Endothelial cell of umbilical vein (primary cell): ENCODE results near the gene PAPPA. TPM values are rescaled to one million over a fixed set of nuclear protein-coding genes. Genes with fewer than 3 reads are reported as not detected.

ENCODE experiments used
- BruUV-seq: library from RNA; stranded (reverse); fragments of 400-500 nt; replicated peaks from 2 replicates; lab custom pipeline; 2021; lab: Mats Ljungman, UMichigan
- CTCF ChIA-PET: fragments of 300-600, 350-600 bp; sonication (Branson Sonifier 250); formaldehyde crosslinking; loops from one replicate; lab custom pipeline; 2021; ENCODE audit warnings: antibody characterized with exemption, inconsistent platforms; lab: Charles Lee
- POLR2A ChIA-PET: fragments of 300-600, 350-600 bp; sonication (Branson Sonifier 250); formaldehyde crosslinking; loops from one replicate; lab custom pipeline; 2021; ENCODE audit warnings: antibody characterized with exemption, inconsistent platforms; lab: Charles Lee
- DNase-seq: peaks from one replicate; pipeline ENCODE4 v3.0.0-alpha.2; 2011; ENCODE audit warnings: low read depth, low spot score
- FAIRE-seq: peaks from 2 replicates; lab custom pipeline; 2011; peaks lifted over from hg19 to GRCh38; lab: Jason Lieb, UNC
- H2AFZ ChIP-seq: 2 replicates; pipeline ENCODE4 v1.6.0; 2012; ENCODE audit warnings: low read depth, low read length, control low read depth, inconsistent platforms
- H3K27ac ChIP-seq: 2 replicates; pipeline ENCODE4 v1.5.1; 2011; ENCODE audit warnings: low read depth, mild to moderate bottlenecking, control low read depth, low read length, moderate library complexity; ENCODE audit not compliant: insufficient read depth
- H3K27me3 ChIP-seq, 2 experiments: 2 replicates each; pipeline versions ENCODE4 v1.6.0 to v1.6.1; 2011; ENCODE audit warnings: low read length in 2 of 2, mixed read lengths in 1 of 2; ENCODE audit not compliant: control insufficient read depth in 2 of 2, insufficient read depth in 2 of 2
- H3K36me3 ChIP-seq, 2 experiments: 2 replicates in 1 of 2; 3 replicates in 1 of 2; pipeline ENCODE4 v1.5.1; 2011; ENCODE audit warnings: low read length in 2 of 2, mild to moderate bottlenecking in 1 of 2, moderate library complexity in 1 of 2; ENCODE audit not compliant: control insufficient read depth in 2 of 2, insufficient read depth in 2 of 2; ENCODE audit errors: extremely low read depth in 1 of 2
- H3K4me1 ChIP-seq: 3 replicates; pipeline ENCODE4 v1.5.1; 2011; ENCODE audit warnings: mild to moderate bottlenecking, low read length; ENCODE audit not compliant: control insufficient read depth, insufficient read depth; ENCODE audit errors: extremely low read depth
- H3K4me2 ChIP-seq: 2 replicates; pipeline ENCODE4 v1.6.1; 2011; ENCODE audit warnings: low read length, control low read depth, mixed read lengths; ENCODE audit not compliant: insufficient read depth
- H3K4me3 ChIP-seq, 3 experiments: fragments of 200-600 bp in 1 of 3; sonication (generic), shearing (Covaris generic) in 1 of 3; replicated peaks in 1 of 3; 2 replicates each; pipeline ENCODE4 v1.5.1; 2011 to 2016; ENCODE audit warnings: control low read depth in 3 of 3, low read length in 3 of 3, mild to moderate bottlenecking in 2 of 3, inconsistent platforms in 1 of 3, low read depth in 1 of 3, moderate library complexity in 1 of 3; ENCODE audit not compliant: insufficient read depth in 1 of 3
- H3K79me2 ChIP-seq: 2 replicates; pipeline ENCODE4 v1.6.0; 2012; ENCODE audit warnings: low read length, inconsistent platforms; ENCODE audit not compliant: control insufficient read depth, insufficient read depth
- H3K9ac ChIP-seq: replicated peaks from 2 replicates; pipeline ENCODE3; 2011; ENCODE audit warnings: low read length, control low read depth; ENCODE audit not compliant: insufficient read depth; ENCODE audit errors: extremely low read depth
- H3K9me1 ChIP-seq: replicated peaks from 3 replicates; pipeline ENCODE4 v1.6.0; 2011; ENCODE audit warnings: mild to moderate bottlenecking, low read length; ENCODE audit not compliant: control insufficient read depth, insufficient read depth; ENCODE audit errors: extremely low read depth
- H3K9me3 ChIP-seq: replicated peaks from 2 replicates; pipeline ENCODE4 v1.5.1; 2012; ENCODE audit warnings: low read length, inconsistent platforms; ENCODE audit not compliant: control insufficient read depth, insufficient read depth
- H4K20me1 ChIP-seq: replicated peaks from 2 replicates; pipeline ENCODE3; 2011; ENCODE audit warnings: mild to moderate bottlenecking, low read length; ENCODE audit not compliant: control insufficient read depth, insufficient read depth; ENCODE audit errors: extremely low read depth
- CTCF ChIP-seq, 2 donors: IDR thresholded peaks; 1 replicate in 1 of 2; 2 replicates in 1 of 2; pipeline ENCODE4 v1.5.1; 2011; ENCODE audit warnings: low read length in 2 of 2, mild to moderate bottlenecking in 2 of 2, moderate library complexity in 2 of 2, control low read depth in 1 of 2, inconsistent platforms in 1 of 2, low read depth in 1 of 2; ENCODE audit not compliant: insufficient read depth in 1 of 2; ENCODE audit errors: extremely low read depth in 1 of 2
- EZH2 ChIP-seq: IDR thresholded peaks from 2 replicates; pipeline ENCODE4 v1.6.1; 2012; ENCODE audit warnings: borderline replicate concordance, low read depth, mild to moderate bottlenecking, moderate library complexity, low read length, inconsistent platforms; ENCODE audit not compliant: severe bottlenecking
- FOS ChIP-seq: IDR thresholded peaks from 2 replicates; pipeline ENCODE4 v1.6.1; 2011; ENCODE audit warnings: mild to moderate bottlenecking, low read length, moderate library complexity, borderline replicate concordance; ENCODE audit not compliant: insufficient read depth
- GATA2 ChIP-seq: IDR thresholded peaks from 2 replicates; pipeline ENCODE4 v1.7.0; 2011; ENCODE audit warnings: low read depth, mild to moderate bottlenecking, moderate library complexity, mixed read lengths, low read length; ENCODE audit not compliant: insufficient read length, insufficient read depth
- JUN ChIP-seq: IDR thresholded peaks from 2 replicates; pipeline ENCODE4 v1.6.1; 2011; ENCODE audit warnings: borderline replicate concordance, low read depth; ENCODE audit not compliant: insufficient read length, insufficient read depth
- MAX ChIP-seq: IDR thresholded peaks from 2 replicates; pipeline ENCODE4 v1.6.1; 2011; ENCODE audit not compliant: insufficient read depth, insufficient read length
- MYC ChIP-seq: IDR thresholded peaks from one replicate; pipeline ENCODE4 v1.6.1; 2011; ENCODE audit warnings: mild to moderate bottlenecking, low read depth, low read length
- POLR2A ChIP-seq: IDR thresholded peaks from 2 replicates; pipeline ENCODE4 v1.6.1; 2012; ENCODE audit warnings: low read depth, mild to moderate bottlenecking, control low read depth, low read length
- POLR2AphosphoS5 ChIP-seq: IDR thresholded peaks from 2 replicates; pipeline ENCODE4 v1.6.1; 2012; ENCODE audit warnings: low read depth, mild to moderate bottlenecking, control low read depth, low read length, moderate library complexity; ENCODE audit not compliant: insufficient read depth
- dilution Hi-C: fragments of 300-500 bp; cut with MboI; formaldehyde crosslinking; loops from one replicate; pipeline ENCODE4 v1.15.0; 2019; ENCODE audit warnings: low sequenced_read_pairs; ENCODE audit not compliant: extremely low pct_ligation_motif_present
- intact Hi-C: fragments of 100-400 bp; cut with micrococcal nuclease; formaldehyde crosslinking; loops from one replicate; pipeline ENCODE4 v1.10.0; 2022
- polyA plus RNA-seq, 4 experiments: library from polyadenylated mRNA; depleted of rRNA in 3 of 4; stranded (reverse) in 3 of 4; unstranded in 1 of 4; fragments of >200 nt; gene quantifications; 2 replicates each; pipeline versions ENCODE4 v1.2.1 to v1.2.3, GENCODE V29; 2011 to 2012; ENCODE audit warnings: missing spikeins in 1 of 4
- total RNA-seq: library from RNA; stranded (reverse); gene quantifications from 2 replicates; pipeline ENCODE4 v1.2.3, GENCODE V29; 2021

Gene PAPPA
- total and polyA plus RNA-seq, 2 donors (not counting 3 experiments of a cell fraction or from before 2014, with no cell fraction given): 0.13 to 0.41 TPM

GRCh38 chr9:116219686-116220085 lies 66.1 kb downstream of the PAPPA start:
- H3K27me3 ChIP-seq: no peaks in the 10 kb centered on the region
- no peak overlapping the region for H3K4me2 ChIP-seq
- no peaks in the 10 kb centered on the region for H3K9me1 ChIP-seq
- no peaks in the 10 kb centered on the region for H3K9me3 ChIP-seq
- H3K79me2 ChIP-seq: no peaks in the 10 kb centered on the region
- H3K9ac ChIP-seq: no peak overlapping the region
- intact Hi-C loops: no loop called here
- H3K4me3 ChIP-seq: no peak overlapping the region
- CTCF ChIA-PET: no interaction called here
- H4K20me1 ChIP-seq: no peaks in the 10 kb centered on the region
- TF ChIP-seq MYC (no peak), GATA2 (no peak), POLR2A (no peak), JUN (no peak), EZH2 (no peak), POLR2AphosphoS5 (no peak)
- dilution Hi-C loops: no loop called here
- no TSS peak for BruUV-seq
- no peak overlapping the region for H3K27ac ChIP-seq
- POLR2A ChIA-PET: no interaction called here
- DNase-seq: no peak
- FAIRE-seq: no peak
- H2AFZ ChIP-seq: no peak overlapping the region
- H3K4me1 ChIP-seq: no peaks in the 10 kb centered on the region
- H3K36me3 ChIP-seq: no peaks in the 10 kb centered on the region

- Histone ChIP-seq H4K20me1 (no peaks in the 10 kb centered on the region), H3K36me3 (no peaks in the 10 kb centered on the region), H3K27me3 (no peaks in the 10 kb centered on the region), H3K4me2 (no peak overlapping the region), H3K9me3 (no peaks in the 10 kb centered on the region), H3K79me2 (no peaks in the 10 kb centered on the region), H3K9ac (no peak overlapping the region), H2AFZ (no peak overlapping the region), H3K27ac (no peak overlapping the region), H3K4me1 (no peaks in the 10 kb centered on the region), H3K4me3 (no peak overlapping the region), H3K9me1 (no peaks in the 10 kb centered on the region)
- no peak for DNase-seq
- dilution Hi-C loops (no loop called here), intact Hi-C loops (no loop called here)
- no peak for FAIRE-seq
- POLR2A ChIA-PET: no interaction called here
- TF ChIP-seq MYC (no peak), GATA2 (no peak), JUN (no peak), POLR2AphosphoS5 (no peak), CTCF (IDR thresholded peaks at IDR 0.05; ENCODE audit: extremely low read depth in 1 of 2, insufficient read depth in 1 of 2, low read depth in 1 of 2, low read length in 2 of 2) (no peak), MAX (no peak), POLR2A (no peak), FOS (no peak), EZH2 (no peak)
- CTCF ChIA-PET: no interaction called here
- no TSS peak for BruUV-seq
These were observed 70.3 kb downstream of the PAPPA start for GRCh38 chr9:116223926-116224325.
